Astrocyte of the spinal cord (primary cell): ENCODE results near the gene TREH.
"Not testable (repeated sequence)": the region's sequence is repeated elsewhere in the genome, so short reads cannot be mapped to it uniquely, and the experiment has no call there.

ENCODE experiments used
- DNase-seq: peaks from one replicate; pipeline ENCODE4 v3.0.0; 2011; ENCODE audit warnings: low read depth, low spot score
- H3K4me3 ChIP-seq: 2 replicates; pipeline ENCODE4 v1.5.1; 2011; ENCODE audit warnings: low read depth, mild to moderate bottlenecking, low read length, moderate library complexity
- in situ Hi-C: cut with HindIII; loops from 2 replicates; pipeline ENCODE4 v1.10.0; 2017; ENCODE audit warnings: low sequenced_read_pairs
- TF ChIP-seq, protein P1 (sequence below): IDR thresholded peaks from 2 replicates; pipeline ENCODE4 v1.5.1; 2012; ENCODE audit warnings: low read depth, mild to moderate bottlenecking, low read length, inconsistent platforms

Gene TREH

GRCh38 chr11:118715837-118716260 is 36.4 kb upstream of the TREH start:
- no peak overlapping the region for H3K4me3 ChIP-seq
- DNase-seq, result no peak
- in situ Hi-C loops, result no loop called here
- TF ChIP-seq, protein P1, sequence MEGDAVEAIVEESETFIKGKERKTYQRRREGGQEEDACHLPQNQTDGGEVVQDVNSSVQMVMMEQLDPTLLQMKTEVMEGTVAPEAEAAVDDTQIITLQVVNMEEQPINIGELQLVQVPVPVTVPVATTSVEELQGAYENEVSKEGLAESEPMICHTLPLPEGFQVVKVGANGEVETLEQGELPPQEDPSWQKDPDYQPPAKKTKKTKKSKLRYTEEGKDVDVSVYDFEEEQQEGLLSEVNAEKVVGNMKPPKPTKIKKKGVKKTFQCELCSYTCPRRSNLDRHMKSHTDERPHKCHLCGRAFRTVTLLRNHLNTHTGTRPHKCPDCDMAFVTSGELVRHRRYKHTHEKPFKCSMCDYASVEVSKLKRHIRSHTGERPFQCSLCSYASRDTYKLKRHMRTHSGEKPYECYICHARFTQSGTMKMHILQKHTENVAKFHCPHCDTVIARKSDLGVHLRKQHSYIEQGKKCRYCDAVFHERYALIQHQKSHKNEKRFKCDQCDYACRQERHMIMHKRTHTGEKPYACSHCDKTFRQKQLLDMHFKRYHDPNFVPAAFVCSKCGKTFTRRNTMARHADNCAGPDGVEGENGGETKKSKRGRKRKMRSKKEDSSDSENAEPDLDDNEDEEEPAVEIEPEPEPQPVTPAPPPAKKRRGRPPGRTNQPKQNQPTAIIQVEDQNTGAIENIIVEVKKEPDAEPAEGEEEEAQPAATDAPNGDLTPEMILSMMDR, result no peak

- no peak for DNase-seq
- no peak overlapping the region for H3K4me3 ChIP-seq
- TF ChIP-seq, protein P1, result no peak
- in situ Hi-C loops, result no loop called here
These were observed 35.9 kb upstream of the TREH start for GRCh38 chr11:118715245-118715831.

DNA sequence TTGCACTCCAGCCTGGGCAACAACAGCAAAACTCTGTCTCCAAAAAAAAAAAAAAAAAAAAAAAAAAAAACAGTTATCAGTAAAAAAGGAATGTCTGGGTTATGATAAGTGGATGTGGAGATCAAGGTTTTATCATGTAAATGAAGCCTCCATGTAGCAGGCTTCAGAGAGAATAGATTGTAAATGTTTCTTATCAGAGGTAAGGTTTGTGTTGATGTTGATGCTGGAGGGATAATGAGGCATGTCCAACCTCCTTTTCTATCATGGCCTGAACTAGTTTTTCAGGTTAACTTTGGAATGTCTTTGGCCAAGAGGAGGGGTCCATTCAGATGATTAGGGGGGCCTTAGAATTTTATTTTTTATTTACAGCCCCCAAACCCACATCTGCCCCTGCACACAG is 35.4 kb upstream of the TREH start:
- DNase-seq, result no peak
- H3K4me3 ChIP-seq, result no peak overlapping the region
- TF ChIP-seq, protein P1, result no peak
- in situ Hi-C loops, result no loop called here

DNA sequence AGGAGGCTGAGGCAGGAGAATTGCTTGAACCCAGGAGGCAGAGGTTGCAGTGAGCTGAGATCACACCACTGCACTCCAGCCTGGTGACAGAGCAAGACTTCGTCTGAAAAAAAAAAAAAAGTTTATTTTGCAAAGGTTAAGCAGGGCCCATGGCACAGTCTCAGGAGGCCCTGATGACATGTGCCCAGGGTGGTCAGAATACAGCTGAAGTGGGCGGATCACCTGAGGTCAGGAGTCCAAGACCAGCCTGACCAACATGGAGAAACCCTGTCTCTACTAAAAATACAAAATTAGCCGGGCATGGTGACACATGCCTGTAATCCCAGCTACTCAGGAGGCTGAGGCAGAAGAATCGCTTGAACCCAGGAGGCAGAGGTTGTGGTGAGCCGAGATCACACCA is 35.0 kb upstream of the TREH start:
- H3K4me3 ChIP-seq, in situ Hi-C loops, DNase-seq: not testable (repeated sequence)

- no peak for DNase-seq
- H3K4me3 ChIP-seq, result no peak overlapping the region
- in situ Hi-C loops, result no loop called here
- TF ChIP-seq, protein P1, result no peak
These were observed 28.8 kb upstream of the TREH start for GRCh38 chr11:118708296-118708695.

DNA sequence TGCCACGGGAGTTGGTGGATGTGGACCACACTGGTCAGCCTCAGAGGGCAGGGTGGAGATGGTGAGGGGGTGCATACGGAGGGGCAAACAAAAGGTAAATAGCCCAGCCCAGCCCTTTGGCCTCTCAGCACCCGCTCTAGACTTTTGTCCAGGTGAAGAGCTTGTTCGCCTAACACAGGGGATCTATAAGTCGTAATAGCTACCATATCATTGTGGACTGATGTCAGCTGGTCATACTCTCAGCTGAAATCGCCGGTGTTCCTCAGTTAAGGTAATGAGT is 27.0 kb upstream of the TREH start:
- in situ Hi-C loops, result no loop called here
- no peak overlapping the region for H3K4me3 ChIP-seq
- TF ChIP-seq, protein P1, result no peak
- DNase-seq, result no peak

GRCh38 chr11:118705791-118706545 is 26.5 kb upstream of the TREH start:
- H3K4me3 ChIP-seq, result no peak overlapping the region
- in situ Hi-C loops, result no loop called here
- TF ChIP-seq, protein P1, result no peak
- DNase-seq, result no peak
